GM10847 (cell line): ENCODE measurements around the gene TOR2A.

Source experiments
- POLR2A ChIP-seq: IDR thresholded peaks from 2 replicates; pipeline ENCODE4 v1.6.1; 2011; ENCODE audit not compliant: insufficient read length; ENCODE audit errors: extremely low read depth

TOR2A gene

GRCh38 chr9:127705577-127706379 lies 29.3 kb downstream of the TOR2A start:
- no peak for TF ChIP-seq POLR2A

DNA sequence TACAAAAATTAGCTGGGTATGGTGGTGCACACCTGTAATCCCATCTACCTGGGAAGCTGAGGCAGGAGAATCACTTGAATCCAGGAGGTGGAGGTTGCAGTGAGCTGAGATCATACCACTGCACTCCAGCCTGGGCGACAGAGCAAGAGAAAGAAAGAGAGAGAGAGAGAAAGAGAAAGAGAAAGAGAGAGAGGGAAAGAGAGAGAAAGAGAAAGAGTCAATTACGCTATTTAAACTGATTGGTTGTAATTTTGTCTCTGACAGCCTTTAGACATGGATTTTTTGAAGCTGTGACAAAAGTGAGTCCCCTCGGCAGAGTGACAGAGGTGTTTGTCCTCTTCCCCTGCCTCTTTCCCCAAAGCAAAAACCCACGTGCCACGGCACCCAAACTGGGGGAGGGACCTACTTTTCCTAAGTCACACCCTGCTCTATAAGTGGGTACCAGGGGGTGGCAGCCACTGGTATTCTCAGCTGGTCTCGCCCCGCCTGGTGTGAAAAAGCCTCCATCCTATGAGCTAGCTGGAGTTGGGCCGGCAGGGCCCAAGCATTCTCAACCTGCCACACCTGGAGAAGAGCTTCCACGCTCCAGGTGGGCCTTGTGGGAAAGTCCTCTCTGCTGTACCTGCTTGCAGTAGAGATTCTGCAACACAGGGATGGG lies 31.7 kb downstream of the TOR2A start:
- no peak for TF ChIP-seq POLR2A

DNA sequence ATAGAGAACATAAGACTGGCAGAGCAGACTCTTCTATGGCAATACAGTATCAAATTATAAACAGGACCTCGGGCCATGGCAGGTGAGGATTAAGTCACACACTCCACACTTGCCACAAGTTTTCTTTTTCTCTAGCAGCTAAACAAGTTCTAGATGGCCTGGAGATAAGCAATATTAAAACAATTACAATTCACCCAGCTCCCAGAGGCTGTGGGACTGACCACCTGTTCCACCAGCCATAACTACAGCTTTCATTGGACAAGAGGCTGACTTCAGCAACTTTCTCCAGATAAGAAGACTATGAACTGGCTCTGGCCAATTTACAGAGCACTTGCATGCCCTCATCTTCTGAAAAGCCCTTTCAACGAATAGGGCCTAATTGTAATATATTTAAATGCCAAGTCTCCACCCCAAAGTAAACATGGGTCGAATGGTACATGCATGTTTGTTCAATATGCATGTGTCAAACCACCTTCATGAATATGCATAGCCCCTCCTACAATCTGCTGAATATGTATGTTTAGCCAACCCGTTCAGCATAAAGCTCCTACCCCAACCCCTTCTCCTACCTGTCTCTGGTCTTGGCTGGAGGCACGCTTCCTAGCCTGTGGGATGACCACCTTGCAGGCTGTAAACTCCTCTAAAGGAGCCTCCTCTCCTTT lies 34.4 kb downstream of the TOR2A start:
- no peak for TF ChIP-seq POLR2A

DNA sequence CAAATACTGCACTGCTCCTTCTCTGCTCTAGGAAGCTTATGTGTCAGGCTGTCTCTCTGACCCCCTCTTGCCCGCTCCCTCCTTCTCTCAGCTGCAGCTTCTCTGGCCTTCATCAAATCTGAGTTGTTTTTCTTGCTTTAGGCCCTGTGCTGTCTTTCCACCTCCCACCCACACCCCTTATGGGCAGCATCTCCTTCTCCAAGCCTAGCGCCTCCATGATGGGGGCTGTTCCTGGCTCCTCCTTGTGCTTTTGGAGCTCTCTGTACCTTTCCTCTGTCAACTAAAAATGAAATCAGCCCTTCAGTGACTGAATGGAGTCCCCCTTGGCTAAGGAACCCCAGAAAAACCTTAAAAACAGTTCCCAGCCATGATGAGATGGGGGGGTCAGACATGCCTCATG lies 35.0 kb downstream of the TOR2A start:
- no peak for TF ChIP-seq POLR2A

DNA sequence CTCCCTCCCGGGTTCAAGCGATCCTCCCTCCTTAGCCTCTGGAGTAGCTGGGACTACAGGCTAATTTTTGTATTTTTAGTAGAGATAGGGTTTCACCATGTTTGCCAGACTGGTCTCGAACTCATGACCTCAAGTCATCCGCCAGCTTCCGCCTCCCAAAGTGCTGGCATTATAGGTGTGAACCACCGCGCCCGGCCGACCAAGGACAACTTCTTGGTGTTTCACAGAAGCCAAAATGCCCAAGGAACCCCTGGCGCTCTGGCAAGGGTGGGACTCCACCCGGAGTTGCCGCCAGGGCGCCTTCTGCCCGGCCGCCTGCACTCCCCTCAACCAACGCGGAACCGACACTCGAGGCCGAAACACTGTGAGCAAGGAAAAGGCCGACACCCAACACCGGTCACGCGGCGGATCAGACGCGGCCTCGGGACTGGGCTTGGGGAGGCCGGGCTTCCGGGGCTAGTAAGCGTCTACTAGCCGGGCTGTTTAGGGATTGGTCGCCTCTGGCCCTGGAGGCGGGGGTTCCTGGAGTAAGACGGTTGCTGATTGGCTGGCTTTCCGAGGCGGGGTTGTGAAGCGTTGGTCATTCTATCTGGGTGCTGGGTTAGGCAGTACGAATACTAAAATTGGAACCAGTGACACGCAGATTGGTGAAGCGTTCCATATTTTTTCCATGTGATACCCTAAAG lies 36.0 kb downstream of the TOR2A start:
- peak; percentile 31 for TF ChIP-seq POLR2A

GRCh38 chr9:127698386-127698785 lies 36.7 kb downstream of the TOR2A start:
- no peak for TF ChIP-seq POLR2A

DNA sequence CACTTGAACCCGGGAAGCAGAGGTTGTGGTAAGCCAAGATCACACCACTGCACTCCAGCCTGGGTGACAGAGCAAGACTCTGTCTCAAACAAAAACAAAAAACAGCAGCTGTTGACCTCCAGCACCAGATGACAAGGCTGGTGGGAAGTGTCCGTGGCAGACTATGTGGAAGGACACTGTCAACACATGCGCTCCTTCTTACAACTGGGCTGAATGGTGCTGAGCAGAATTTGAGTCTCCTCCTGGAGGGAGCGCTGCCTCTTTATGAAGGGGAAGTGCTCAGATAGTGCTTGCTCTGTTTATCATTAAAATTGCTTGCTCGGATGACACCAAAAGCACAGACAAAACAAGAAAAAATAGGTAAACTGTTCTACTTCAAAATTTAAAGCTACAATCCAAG lies 37.5 kb downstream of the TOR2A start:
- no peak for TF ChIP-seq POLR2A

DNA sequence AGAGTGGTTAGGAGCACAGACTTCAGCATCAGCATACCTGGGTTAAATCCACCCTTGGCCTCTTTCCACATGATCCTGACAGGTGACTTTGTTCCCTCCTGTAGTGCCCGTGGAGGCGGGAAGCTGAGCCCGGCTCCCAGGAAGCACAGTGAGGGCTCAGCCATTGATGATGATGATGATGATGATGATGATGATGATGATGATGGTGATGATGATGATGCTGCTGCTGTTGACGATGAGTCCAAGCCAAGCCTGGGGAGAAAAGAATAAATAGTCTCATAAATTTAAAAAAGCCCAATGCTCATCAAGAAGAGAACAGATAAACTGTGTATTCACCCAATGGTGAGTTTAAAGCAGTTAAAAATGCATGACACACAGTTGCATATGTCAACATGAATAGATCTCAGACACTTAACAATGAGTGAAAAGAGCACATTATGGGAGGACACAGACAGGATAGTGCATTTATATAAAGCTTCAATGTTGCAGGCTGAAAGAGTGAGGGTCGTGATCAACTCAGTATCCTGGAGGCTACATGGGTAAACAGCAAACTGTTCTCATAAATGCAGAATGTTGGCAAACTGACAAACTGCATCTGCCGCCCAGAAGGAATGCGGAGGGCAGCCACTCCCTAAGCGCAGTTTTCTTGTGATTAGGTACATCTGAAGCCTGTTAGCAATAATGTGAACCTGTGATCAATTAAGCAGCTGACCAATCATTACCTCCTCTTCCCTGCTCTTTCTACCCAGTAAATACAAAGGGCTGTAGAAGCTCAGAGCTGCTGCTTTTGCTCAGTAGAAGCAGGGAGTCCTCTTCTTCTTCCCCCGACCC lies 40.0 kb downstream of the TOR2A start:
- TF ChIP-seq POLR2A, result no peak

- no peak for TF ChIP-seq POLR2A
Measured at GRCh38 chr9:127693697-127694096, 41.4 kb downstream of the TOR2A start.

DNA sequence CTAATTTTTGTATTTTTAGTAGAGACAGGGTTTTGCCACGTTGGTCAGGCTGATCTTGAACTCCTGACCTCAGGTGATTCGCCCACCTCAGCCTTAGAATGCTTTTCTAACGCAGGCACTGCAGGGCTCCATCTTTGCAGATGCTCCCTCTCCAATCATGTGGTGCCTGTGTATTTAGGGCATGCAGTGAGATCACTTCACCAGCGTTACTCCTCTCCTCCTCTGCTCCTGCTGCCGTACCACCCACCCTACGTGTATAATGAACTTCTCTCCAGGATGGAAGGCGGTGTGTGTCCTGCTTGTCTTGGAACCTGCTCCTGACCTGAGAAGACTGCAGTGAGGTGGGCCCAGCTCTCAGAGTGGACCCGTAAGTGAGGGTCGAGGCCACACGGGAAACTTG lies 42.0 kb downstream of the TOR2A start:
- TF ChIP-seq POLR2A, result no peak

DNA sequence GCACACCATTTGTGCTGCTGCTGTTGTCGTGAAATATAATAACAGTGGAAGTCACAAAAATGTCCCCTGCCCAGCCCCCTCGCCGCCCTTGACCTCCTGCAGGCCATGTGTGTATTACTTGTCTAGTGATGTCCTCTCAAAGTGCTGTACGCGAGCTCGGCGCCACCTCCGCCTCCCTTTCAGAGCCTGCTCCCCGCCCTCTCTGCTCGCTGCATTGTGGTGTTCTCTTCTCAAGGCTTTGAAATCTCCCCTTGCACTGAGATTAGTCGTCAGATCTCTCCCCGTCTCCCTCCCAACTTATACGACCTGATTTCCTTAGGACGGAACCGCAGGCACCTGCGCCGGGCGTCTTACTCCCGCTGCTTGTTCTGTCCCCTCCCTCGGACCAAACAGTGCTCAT lies 43.0 kb downstream of the TOR2A start:
- TF ChIP-seq POLR2A, result no peak

- TF ChIP-seq POLR2A, result no peak
Measured at GRCh38 chr9:127690735-127691134, 44.4 kb downstream of the TOR2A start.

GRCh38 chr9:127689329-127690000 lies 45.6 kb downstream of the TOR2A start:
- TF ChIP-seq POLR2A, result no peak
